ENCODE measurements around the gene RAX.
A peak's percentile ranks its signal among the peaks of the same experiment; 100 is the strongest.
"Not testable (repeated sequence)": the region's sequence is repeated elsewhere in the genome, so short reads cannot be mapped to it uniquely, and the experiment has no call there.

RAX gene

DNA sequence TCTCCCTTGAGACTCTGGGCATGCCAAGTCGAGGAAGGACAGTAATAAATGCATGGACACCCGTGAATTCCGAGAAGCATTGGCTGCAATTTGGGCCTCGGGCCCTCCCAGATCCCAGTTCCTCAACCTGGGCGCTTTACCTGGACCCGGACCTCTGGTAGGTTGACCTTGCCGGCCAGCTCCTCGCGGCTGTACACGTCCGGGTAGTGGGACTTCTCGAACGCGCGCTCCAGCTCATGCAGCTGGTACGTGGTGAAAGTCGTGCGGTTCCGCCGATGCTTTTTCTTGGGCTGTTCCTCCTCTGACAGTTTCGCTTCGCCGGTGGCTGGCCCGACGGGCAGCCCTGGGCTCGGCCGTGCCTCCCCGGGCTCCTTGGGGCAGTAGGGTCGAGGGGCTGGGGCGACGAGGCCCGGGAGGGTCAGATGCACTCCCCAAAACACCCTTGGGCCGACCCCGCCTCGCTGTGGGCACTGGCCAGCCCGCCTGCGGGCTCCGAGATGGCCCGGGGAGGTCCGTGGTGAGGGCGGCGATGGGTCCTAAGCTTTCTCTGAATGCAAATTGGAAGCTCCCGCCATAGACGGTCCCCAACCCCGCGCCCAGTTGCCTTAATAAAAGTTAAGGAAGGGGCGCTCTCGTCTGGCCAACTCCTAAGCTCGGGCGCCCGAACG lies 899 bp downstream of the RAX start:
- no peak for DNase-seq

DNA sequence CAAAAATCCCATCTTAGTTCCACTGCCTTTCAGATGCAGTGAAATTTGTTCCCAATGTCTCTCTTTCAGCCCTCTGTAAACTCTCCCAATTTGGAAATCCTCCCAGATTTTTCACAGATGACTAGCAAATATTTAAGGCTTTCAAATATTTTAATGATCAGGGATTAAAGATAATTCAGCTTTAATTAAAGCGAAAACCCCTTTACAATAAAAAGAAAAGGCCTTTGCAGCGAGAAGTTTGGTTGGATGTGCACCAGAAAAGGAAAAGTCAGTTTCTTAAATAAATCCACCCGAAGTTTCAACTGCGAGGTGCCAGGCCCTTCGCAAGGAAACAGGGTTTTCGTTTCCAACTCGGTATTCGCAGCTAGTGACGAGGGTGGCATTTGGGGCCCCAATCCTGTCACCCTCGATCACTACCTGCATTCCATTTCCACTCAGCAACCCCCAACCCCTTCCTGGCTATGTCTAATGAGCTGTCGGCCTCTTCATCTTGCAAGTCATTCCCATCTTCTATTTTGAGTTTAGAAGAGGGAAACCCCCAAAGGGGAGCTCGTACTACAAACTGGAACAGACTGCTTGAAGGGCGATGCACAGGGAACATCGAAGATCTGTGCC lies 1.5 kb downstream of the RAX start:
- no peak for DNase-seq

- DNase-seq, result no peak
Measured at GRCh38 chr18:59270689-59271257, 2.5 kb downstream of the RAX start.

DNA sequence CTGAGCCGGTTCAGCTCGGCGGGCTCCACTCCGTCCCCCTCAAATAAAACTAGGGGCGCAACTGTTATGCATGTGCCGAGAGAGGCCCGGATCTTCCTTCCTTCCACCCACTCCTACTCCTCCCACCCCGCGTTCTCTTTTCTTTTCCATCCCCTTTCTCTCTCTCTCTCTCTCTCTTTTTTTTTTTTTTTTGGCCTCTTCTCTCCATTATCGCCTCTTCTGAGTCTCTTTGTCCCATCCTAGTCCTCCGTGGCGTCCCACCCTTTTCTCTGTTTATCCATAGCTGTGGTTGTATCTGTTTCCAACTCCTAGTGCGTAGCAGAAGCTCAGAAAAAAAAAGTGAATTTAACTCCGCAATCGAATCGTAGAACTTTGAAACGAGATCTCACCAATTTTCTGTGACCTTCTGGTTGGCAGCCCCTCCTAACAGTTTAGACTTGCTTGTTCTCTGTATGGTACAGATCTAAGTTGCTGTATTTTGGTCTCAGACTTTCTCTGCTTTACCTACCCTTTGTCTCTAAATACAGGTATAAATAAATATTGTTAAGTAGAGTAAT lies 3.6 kb downstream of the RAX start:
- no peak for DNase-seq

DNA sequence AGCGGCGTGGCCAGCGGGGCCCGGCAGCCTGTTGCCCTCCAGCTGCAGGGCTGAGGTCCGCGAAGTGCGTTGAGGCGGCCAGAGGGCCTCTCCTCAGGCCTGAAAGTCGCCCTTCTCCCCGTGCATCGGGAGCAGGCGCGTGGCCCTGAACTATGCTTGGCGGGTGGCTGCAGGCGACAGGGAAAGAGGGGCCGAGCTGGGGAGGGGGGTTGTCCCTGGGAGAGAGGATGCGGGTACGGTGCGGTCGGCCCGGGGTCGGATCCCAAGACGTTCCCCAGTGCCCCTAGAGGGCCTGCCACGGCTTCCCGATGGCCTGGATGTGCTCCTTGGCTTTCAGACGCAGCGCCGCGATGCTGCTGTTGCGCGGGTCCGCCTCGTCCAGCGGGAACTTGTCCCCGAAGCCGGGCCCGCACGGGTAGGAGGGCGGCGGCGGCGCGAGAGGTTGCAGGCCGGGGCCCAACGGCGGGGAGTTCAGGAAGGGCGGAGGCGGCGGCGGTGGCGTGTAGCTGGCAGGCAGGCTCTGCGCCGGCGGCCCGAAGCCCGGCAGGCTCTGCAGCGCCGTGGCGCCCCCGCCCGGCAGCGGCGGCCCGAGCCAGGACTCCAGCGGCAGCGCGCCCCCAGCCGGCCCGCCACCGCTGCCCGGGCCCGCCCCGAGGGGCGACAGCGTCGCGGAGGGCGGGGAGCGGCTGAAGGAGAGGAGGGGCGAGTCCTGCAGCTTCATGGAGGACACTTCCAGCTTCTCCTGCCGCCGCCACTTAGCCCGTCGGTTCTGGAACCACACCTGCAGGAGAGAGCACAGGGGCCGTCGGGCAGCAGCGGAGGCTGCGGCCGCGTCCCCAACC lies 4.3 kb downstream of the RAX start:
- peak; percentile 56 for DNase-seq

DNA sequence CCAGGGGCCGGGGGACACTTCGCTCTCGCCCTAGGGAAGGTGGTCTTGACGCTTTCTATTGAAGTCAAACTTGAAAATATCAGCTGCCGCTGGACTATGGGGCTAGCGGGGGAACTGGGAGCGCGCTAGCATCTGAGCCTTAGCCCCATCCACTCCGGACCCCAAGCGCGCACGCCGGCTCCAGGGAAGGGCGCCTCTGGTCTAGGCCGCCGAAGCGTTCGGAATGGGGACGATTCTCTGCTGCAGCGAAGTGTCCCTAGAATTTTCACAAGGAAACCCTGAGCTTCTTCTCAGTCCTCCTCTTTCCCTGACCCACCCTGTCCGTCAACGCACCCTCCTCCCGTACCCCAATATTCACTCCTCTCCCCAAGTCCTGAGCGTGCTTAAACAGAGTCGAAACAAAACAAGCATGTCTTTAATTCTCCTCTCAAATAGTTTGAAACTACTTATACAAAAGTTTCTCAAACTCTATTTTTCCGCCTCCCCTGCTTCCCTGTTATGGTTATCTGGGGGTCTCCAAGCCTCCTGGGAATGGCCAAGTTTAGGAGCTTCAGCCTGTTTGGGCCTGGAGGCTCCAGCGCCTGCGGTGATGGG lies 5.0 kb downstream of the RAX start:
- no peak for DNase-seq

- no peak for DNase-seq
Measured at GRCh38 chr18:59267503-59268126, 5.6 kb downstream of the RAX start.

GRCh38 chr18:59266886-59267502 lies 6.3 kb downstream of the RAX start:
- DNase-seq, result no peak

DNA sequence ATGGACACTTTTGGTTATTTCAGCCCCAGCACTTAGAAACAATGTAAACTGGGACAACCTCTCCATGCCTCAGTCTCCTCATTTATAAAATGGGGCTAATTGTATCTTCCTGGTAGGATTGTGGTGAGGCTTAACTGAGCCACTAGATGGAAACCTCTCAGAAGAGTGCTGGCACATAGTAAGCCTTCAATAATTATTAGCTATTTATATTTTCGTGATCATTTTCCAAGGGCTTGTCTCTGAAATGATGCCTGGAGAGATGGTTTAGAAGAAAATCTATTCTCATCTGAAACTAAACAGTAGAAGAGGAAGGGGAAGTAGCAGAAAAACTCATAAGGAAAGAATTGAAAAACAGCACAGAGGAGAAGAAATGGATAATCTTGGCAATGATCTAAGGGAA lies 6.8 kb downstream of the RAX start:
- no peak for DNase-seq

DNA sequence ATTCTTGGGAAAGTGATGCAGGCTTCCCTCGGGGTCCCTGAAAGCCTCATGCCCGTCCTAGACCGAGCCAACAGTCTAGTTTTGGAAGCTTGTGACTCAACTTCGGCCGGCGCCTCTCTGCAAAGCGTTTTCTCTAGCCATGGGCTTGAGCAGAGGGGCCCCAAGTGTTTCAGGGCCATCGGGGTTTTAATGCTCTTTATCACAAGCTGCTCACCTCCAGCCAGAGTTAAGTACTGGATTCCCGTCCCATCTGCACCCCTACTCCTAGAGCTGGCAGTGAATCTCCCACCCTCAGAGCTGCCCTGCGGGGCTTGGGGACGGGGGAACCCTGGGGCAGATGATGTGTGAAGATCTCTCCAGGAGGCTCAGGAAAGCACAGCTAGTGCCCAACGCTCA lies 7.3 kb downstream of the RAX start:
- DNase-seq, result no peak

GRCh38 chr18:59265246-59265973 lies 7.8 kb downstream of the RAX start:
- DNase-seq, result no peak

DNA sequence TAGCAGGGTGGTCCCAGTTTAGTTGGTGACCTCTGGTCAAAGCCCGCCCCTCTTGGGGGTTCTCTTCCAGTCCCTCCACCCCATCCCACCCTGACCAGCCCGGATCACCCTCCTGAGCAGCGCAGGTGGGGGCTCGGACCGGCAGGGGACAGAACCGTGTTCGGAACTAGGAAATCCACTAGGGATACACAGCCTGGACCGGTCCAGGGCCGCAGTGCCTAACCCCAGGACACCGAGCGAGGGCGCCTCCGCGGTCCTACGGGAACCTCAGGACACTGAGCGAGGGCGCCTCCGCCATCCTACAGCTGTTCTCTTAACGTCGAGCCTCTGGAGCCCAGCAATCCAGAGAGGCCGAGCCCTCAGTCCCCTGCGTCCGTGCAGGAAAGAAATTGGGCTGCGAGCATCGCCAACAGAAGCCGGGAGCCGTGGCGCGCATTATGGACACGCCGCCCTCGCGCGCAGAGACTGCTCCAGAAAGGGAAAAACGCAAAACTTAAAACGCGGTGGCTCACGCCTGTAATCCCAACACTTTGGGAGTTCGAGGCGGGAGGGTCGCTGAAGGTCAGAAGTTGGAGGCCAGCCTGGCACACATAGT lies 8.5 kb downstream of the RAX start:
- no peak for DNase-seq

DNA sequence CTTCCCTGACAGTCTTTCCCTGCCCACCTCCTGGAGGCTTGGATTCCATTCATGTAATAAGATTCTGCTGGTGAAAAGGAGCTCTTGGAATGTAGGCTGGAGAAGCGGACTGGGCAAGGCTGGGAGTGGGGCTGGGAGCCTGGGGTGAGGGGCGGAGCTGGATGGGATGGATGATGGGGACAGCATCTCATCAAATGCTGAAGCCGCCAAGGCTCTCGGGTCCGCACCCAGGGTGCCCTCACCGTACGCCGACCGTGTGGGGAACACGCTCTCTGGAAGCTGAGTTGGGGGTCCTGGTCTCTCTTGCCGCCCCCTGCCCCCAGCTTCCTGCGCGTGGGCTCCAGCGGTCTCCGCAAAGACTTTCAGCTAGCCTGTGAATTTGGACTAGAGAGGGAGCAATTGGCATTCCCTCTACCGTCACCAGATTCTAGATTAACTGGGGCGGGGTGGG lies 9.1 kb downstream of the RAX start:
- no peak for DNase-seq

DNA sequence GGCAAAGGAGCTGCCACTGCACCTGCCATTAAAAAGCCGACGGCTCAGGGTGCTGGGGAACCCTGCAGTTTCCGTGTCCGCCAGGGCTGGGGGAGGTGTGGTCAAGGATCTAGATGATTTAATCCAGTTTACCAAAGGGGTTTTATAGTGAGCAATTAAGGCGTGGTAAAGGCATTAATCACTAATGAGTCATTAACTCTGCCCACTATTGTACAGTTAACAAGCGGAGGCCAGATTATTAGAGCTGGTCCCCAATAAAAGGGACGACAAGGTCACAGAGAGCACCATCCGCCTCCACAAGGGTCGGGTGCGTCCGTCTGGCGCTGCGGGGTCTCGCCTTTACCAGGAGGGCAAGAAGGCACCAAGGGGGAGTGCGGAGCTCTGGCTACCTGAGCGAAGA lies 9.6 kb downstream of the RAX start:
- no peak for DNase-seq

- not testable (repeated sequence) for DNase-seq
Measured at GRCh38 chr18:59262243-59262642, 11.0 kb downstream of the RAX start.

DNA sequence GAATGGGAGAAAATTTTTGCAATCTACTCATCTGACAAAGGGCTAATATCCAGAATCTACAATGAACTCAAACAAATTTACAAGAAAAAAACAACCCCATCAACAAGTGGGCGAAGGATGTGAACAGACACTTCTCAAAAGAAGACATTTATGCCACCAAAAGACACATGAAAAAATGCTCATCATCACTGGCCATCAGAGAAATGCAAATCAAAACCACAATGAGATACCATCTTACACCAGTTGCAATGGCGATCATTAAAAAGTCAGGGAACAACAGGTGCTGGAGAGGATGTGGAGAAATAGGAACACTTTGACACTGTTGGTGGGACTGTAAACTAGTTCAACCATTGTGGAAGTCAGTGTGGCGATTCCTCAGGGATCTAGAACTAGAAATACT lies 11.4 kb downstream of the RAX start:
- DNase-seq, result not testable (repeated sequence)

GRCh38 chr18:59255491-59255890 lies 17.8 kb downstream of the RAX start:
- DNase-seq, result not testable (repeated sequence)

GRCh38 chr18:59249199-59249774 lies 24.0 kb downstream of the RAX start:
- peak; percentile 78 for DNase-seq

DNA sequence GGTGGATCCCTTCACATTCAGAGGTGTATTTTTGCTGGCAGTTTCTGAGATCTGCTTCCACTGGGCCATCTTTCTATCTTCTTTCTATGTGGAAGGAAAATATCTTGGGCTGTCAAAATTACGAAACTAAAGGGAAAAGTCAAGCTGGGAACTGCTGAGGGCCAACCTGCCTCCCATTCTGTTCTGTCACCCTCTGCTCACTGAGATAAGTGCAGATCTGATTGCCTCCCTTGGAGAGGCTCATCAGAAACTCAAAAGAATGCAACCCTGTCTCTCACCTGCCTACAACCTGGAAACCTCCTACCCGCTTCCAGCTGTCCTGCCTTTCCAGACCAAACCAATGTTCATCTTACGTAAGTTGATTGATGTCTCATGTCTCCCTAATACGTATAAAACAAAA lies 26.5 kb downstream of the RAX start:
- no peak for DNase-seq

GRCh38 chr18:59242906-59243305 lies 30.3 kb downstream of the RAX start:
- no peak for DNase-seq

Data from SHP77 treated with DMSO at 0.1 percent for 48 hours (cell line).